Muscle of arm (tissue), 12 donors: Measurements from ENCODE around the gene NRXN3. TPM values are rescaled to one million over a fixed set of nuclear protein-coding genes. Genes with fewer than 3 reads are reported as not detected.

Source experiments
- DNase-seq: peaks from one replicate; pipeline ENCODE4 v3.0.0-alpha.2; 2013
- polyA plus RNA-seq, 12 donors: library from polyadenylated mRNA; unstranded; fragments of 120-200 nt; gene quantifications; one replicate each; pipeline ENCODE4 v1.2.1, GENCODE V29; 2013; ENCODE audit not compliant: insufficient read length in 12 of 12

The NRXN3 gene
- polyA plus RNA-seq, 12 donors, result 0.43 to 8.4 (median 1.2) TPM; not detected in 2

GRCh38 chr14:79467835-79468234 is 1297.7 kb downstream of the NRXN3 start:
- DNase-seq, result no peak

GRCh38 chr14:79468486-79468885 is 1298.3 kb downstream of the NRXN3 start:
- no peak for DNase-seq

- DNase-seq, result no peak
These were observed 1303.5 kb downstream of the NRXN3 start for GRCh38 chr14:79473651-79474050.

GRCh38 chr14:79475887-79476532 is 1305.8 kb downstream of the NRXN3 start:
- DNase-seq, result no peak

- no peak for DNase-seq
These were observed 1306.4 kb downstream of the NRXN3 start for GRCh38 chr14:79476552-79476951.

- DNase-seq, result no peak
These were observed 1310.0 kb downstream of the NRXN3 start for GRCh38 chr14:79480212-79480611.

GRCh38 chr14:79482825-79483224 is 1312.7 kb downstream of the NRXN3 start:
- DNase-seq, result no peak

GRCh38 chr14:79483477-79484388 is 1313.6 kb downstream of the NRXN3 start:
- DNase-seq, result no peak

GRCh38 chr14:79487632-79488031 is 1317.5 kb downstream of the NRXN3 start:
- DNase-seq, result no peak

GRCh38 chr14:79491161-79491560 is 1321.0 kb downstream of the NRXN3 start:
- no peak for DNase-seq

GRCh38 chr14:79493081-79493645 is 1323.0 kb downstream of the NRXN3 start:
- DNase-seq, result no peak

GRCh38 chr14:79496701-79497100 is 1326.5 kb downstream of the NRXN3 start:
- DNase-seq, result no peak

GRCh38 chr14:79500489-79500888 is 1330.3 kb downstream of the NRXN3 start:
- no peak for DNase-seq

- no peak for DNase-seq
These were observed 1332.1 kb downstream of the NRXN3 start for GRCh38 chr14:79502136-79502750.

GRCh38 chr14:79502751-79503148 is 1332.6 kb downstream of the NRXN3 start:
- DNase-seq, result no peak

- DNase-seq, result no peak
These were observed 1340.5 kb downstream of the NRXN3 start for GRCh38 chr14:79510659-79511058.

- DNase-seq, result no peak
These were observed 1341.0 kb downstream of the NRXN3 start for GRCh38 chr14:79511146-79511545.

GRCh38 chr14:79513446-79513845 is 1343.3 kb downstream of the NRXN3 start:
- no peak for DNase-seq

- no peak for DNase-seq
These were observed 1344.5 kb downstream of the NRXN3 start for GRCh38 chr14:79514700-79515099.

- no peak for DNase-seq
These were observed 1345.0 kb downstream of the NRXN3 start for GRCh38 chr14:79515158-79515557.

GRCh38 chr14:79516009-79516408 is 1345.8 kb downstream of the NRXN3 start:
- DNase-seq, result no peak

GRCh38 chr14:79525416-79525815 is 1355.2 kb downstream of the NRXN3 start:
- DNase-seq, result no peak
